Measurements from ENCODE around the gene PMCH.
"Not testable (repeated sequence)": the region's sequence is repeated elsewhere in the genome, so short reads cannot be mapped to it uniquely, and the experiment has no call there.

The PMCH gene

GRCh38 chr12:102197789-102198188 is at the start of gene PMCH:
PMCH (minus strand) TSS chr12:102197833; CDS start chr12:102197770, 63 bp downstream.
- no peak for DNase-seq

- not testable (repeated sequence) for DNase-seq
Measured at GRCh38 chr12:102240859-102241258, 43.2 kb upstream of the PMCH start.

GRCh38 chr12:102234599-102234998 is 37.0 kb upstream of the PMCH start:
- no peak for DNase-seq

- no peak for DNase-seq
Measured at GRCh38 chr12:102232446-102232845, 34.8 kb upstream of the PMCH start.

GRCh38 chr12:102232036-102232435 is 34.4 kb upstream of the PMCH start:
- DNase-seq, result no peak

GRCh38 chr12:102227954-102228353 is 30.3 kb upstream of the PMCH start:
- no peak for DNase-seq

GRCh38 chr12:102220736-102221135 is 23.1 kb upstream of the PMCH start:
- DNase-seq, result no peak

- no peak for DNase-seq
Measured at GRCh38 chr12:102215992-102216691, 18.5 kb upstream of the PMCH start.

- no peak for DNase-seq
Measured at GRCh38 chr12:102204025-102204424, 6.4 kb upstream of the PMCH start.

GRCh38 chr12:102202556-102202955 is 4.9 kb upstream of the PMCH start:
- no peak for DNase-seq

- DNase-seq, result no peak
Measured at GRCh38 chr12:102201436-102202061, 3.9 kb upstream of the PMCH start.

GRCh38 chr12:102195826-102196225 is 1.8 kb downstream of the PMCH start:
- DNase-seq, result no peak

GRCh38 chr12:102182635-102183034 is 15.0 kb downstream of the PMCH start:
- no peak for DNase-seq

GRCh38 chr12:102174761-102175160 is 22.9 kb downstream of the PMCH start:
- DNase-seq, result no peak

GRCh38 chr12:102174117-102174516 is 23.5 kb downstream of the PMCH start:
- no peak for DNase-seq

- no peak for DNase-seq
Measured at GRCh38 chr12:102172436-102172835, 25.2 kb downstream of the PMCH start.

GRCh38 chr12:102171951-102172350 is 25.7 kb downstream of the PMCH start:
- no peak for DNase-seq

- DNase-seq, result no peak
Measured at GRCh38 chr12:102169922-102170621, 27.6 kb downstream of the PMCH start.

GRCh38 chr12:102167821-102168604 is 29.6 kb downstream of the PMCH start:
- DNase-seq, result no peak

GRCh38 chr12:102163383-102163782 is 34.2 kb downstream of the PMCH start:
- no peak for DNase-seq

GRCh38 chr12:102155206-102155605 is 42.4 kb downstream of the PMCH start:
- not testable (repeated sequence) for DNase-seq

GRCh38 chr12:102147062-102147587 is 50.5 kb downstream of the PMCH start:
- DNase-seq, result not testable (repeated sequence)
